SK-N-SH (cell line): ENCODE results near the gene DNPEP. TPM values are rescaled to one million over a fixed set of nuclear protein-coding genes. Genes with fewer than 3 reads are reported as not detected.

Experiments
- CTCF ChIA-PET: fragments of 300-600, 350-600 bp; formaldehyde crosslinking; extraction: SDS; loops from one replicate; lab custom pipeline; 2021; lab: Yijun Ruan, JAX
- POLR2A ChIA-PET: fragments of 350-600 bp; sonication (Branson Sonifier 250); formaldehyde crosslinking; extraction: SDS; loops from one replicate; lab custom pipeline; 2020; ENCODE audit warnings: antibody characterized with exemption, inconsistent platforms; lab: Yijun Ruan, JAX
- DNase-seq: peaks from one replicate; pipeline ENCODE4 v3.0.0; 2012
- H2AFZ ChIP-seq: fragments of 200-600 bp; sonication (generic); 2 replicates; pipeline ENCODE4 v1.8.1; 2016; ENCODE audit warnings: antibody characterized with exemption, mild to moderate bottlenecking, low read depth
- H3F3A ChIP-seq: fragments of 200-600 bp; sonication (generic); replicated peaks from 2 replicates; pipeline ENCODE3; 2016; ENCODE audit warnings: antibody characterized with exemption, mild to moderate bottlenecking; ENCODE audit not compliant: insufficient read depth
- H3K27ac ChIP-seq, 2 experiments: fragments of 200-500 bp in 1 of 2; fragments of 200-600 bp in 1 of 2; sonication (Bioruptor generic) in 1 of 2; sonication (generic), shearing (Covaris generic) in 1 of 2; 2 replicates each; pipeline versions ENCODE4 v1.5.1 to v1.6.1; 2014 to 2016; ENCODE audit warnings: low read depth in 2 of 2, inconsistent platforms in 1 of 2, low read length in 1 of 2, mild to moderate bottlenecking in 1 of 2, mixed read lengths in 1 of 2
- H3K27me3 ChIP-seq: fragments of 200-600 bp; sonication (generic), shearing (Covaris generic); 2 replicates; pipeline ENCODE4 v1.6.1; 2016; ENCODE audit warnings: mixed run types; ENCODE audit not compliant: insufficient read depth
- H3K36me3 ChIP-seq, 2 experiments: fragments of 200-500 bp in 1 of 2; fragments of 200-600 bp in 1 of 2; sonication (Bioruptor generic) in 1 of 2; sonication (generic) in 1 of 2; replicated peaks in 1 of 2; 2 replicates each; pipeline versions ENCODE3 to v1.5.1; 2014 to 2016; ENCODE audit warnings: low read length in 1 of 2, mild to moderate bottlenecking in 1 of 2; ENCODE audit not compliant: insufficient read depth in 2 of 2, control insufficient read depth in 1 of 2
- H3K4me1 ChIP-seq, 2 experiments: fragments of 200-500 bp in 1 of 2; fragments of 200-600 bp in 1 of 2; sonication (Bioruptor generic) in 1 of 2; sonication (generic), shearing (Covaris generic) in 1 of 2; 2 replicates each; pipeline versions ENCODE4 v1.5.1 to v1.6.1; 2014 to 2016; ENCODE audit warnings: low read depth in 1 of 2, low read length in 1 of 2, mixed run types in 1 of 2; ENCODE audit not compliant: insufficient read depth in 2 of 2, control insufficient read depth in 1 of 2
- H3K4me2 ChIP-seq: fragments of 200-600 bp; sonication (generic), shearing (Covaris generic); 2 replicates; pipeline ENCODE4 v1.6.1; 2017; ENCODE audit warnings: mixed run types
- H3K4me3 ChIP-seq, 2 experiments: fragments of 200-500 bp in 1 of 2; fragments of 200-600 bp in 1 of 2; sonication (Bioruptor generic) in 1 of 2; sonication (generic), shearing (Covaris generic) in 1 of 2; 2 replicates each; pipeline versions ENCODE4 v1.5.1 to v1.8.1; 2014 to 2016; ENCODE audit warnings: low read depth in 2 of 2, inconsistent platforms in 1 of 2, low read length in 1 of 2, mild to moderate bottlenecking in 1 of 2, mixed read lengths in 1 of 2, moderate library complexity in 1 of 2
- H3K79me2 ChIP-seq: fragments of 200-600 bp; sonication (generic); 2 replicates; pipeline ENCODE4 v1.8.1; 2017; ENCODE audit warnings: mild to moderate bottlenecking; ENCODE audit not compliant: insufficient read depth
- H3K9ac ChIP-seq: fragments of 200-600 bp; sonication (generic); 2 replicates; pipeline ENCODE4 v1.6.1; 2017; ENCODE audit warnings: mixed run types
- H3K9me2 ChIP-seq: fragments of 200-600 bp; sonication (generic); 2 replicates; pipeline ENCODE4 v1.6.1; 2017; ENCODE audit warnings: mixed run types
- H3K9me3 ChIP-seq: fragments of 200-600 bp; sonication (generic); 2 replicates; pipeline ENCODE4 v1.6.1; 2017; ENCODE audit warnings: mixed run types, mild to moderate bottlenecking, moderate library complexity
- H4K20me1 ChIP-seq: fragments of 200-600 bp; sonication (generic); 2 replicates; pipeline ENCODE4 v1.6.1; 2017; ENCODE audit warnings: mild to moderate bottlenecking, mixed run types; ENCODE audit not compliant: insufficient read depth
- EZH2phosphoT487 ChIP-seq: fragments of 200-600 bp; sonication (generic); IDR thresholded peaks from 2 replicates; pipeline ENCODE4 v1.6.1; 2017; ENCODE audit warnings: low read depth, mixed run types, mild to moderate bottlenecking, antibody characterized with exemption, moderate library complexity, borderline replicate concordance
- GABPA ChIP-seq: IDR thresholded peaks from 2 replicates; pipeline ENCODE4 v1.4.0; 2012; ENCODE audit warnings: low read depth, mild to moderate bottlenecking
- GATA2 ChIP-seq: sonication (generic); formaldehyde crosslinking; IDR thresholded peaks from 2 replicates; pipeline ENCODE4 v1.5.0; 2020; ENCODE audit warnings: mild to moderate bottlenecking, missing genetic modification reagents
- JUND ChIP-seq: IDR thresholded peaks from 2 replicates; pipeline ENCODE4 v1.4.0; 2012
- NFIC ChIP-seq: IDR thresholded peaks from 2 replicates; pipeline ENCODE4 v1.4.0; 2012; ENCODE audit warnings: borderline replicate concordance
- RAD21 ChIP-seq: IDR thresholded peaks from 2 replicates; pipeline ENCODE4 v1.6.1; 2012; ENCODE audit warnings: mild to moderate bottlenecking, low read length
- RCOR1 ChIP-seq: fragments of 150-350 bp; IDR thresholded peaks from 2 replicates; pipeline ENCODE4 v1.6.1; 2017; ENCODE audit warnings: antibody characterized with exemption, low read length
- TEAD4 ChIP-seq: IDR thresholded peaks from 2 replicates; pipeline ENCODE4 v1.4.0; 2012; ENCODE audit warnings: mild to moderate bottlenecking, borderline replicate concordance; ENCODE audit not compliant: insufficient read depth
- WGBS: methylation state at CpG from one replicate; pipeline ENCODE4 v1.1.6; 2017; ENCODE audit warnings: low lambda C conversion rate; 5-methylcytosine and 5-hydroxymethylcytosine counted together
- polyA plus RNA-seq, 3 experiments: library from polyadenylated mRNA; depleted of rRNA; stranded (reverse); fragments of >200 nt; gene quantifications; 2 replicates each; pipeline ENCODE4 v1.2.3, GENCODE V29; 2012
- TF ChIP-seq, protein P1 (sequence below): fragments of 200-600 bp; sonication (generic); IDR thresholded peaks from 2 replicates; pipeline ENCODE4 v1.6.1; 2017; ENCODE audit warnings: antibody characterized with exemption, mild to moderate bottlenecking, moderate library complexity

Gene DNPEP
- polyA plus RNA-seq, 1 of the 3 experiments (the other 2 are of a cell fraction) = 80.7 TPM

DNA sequence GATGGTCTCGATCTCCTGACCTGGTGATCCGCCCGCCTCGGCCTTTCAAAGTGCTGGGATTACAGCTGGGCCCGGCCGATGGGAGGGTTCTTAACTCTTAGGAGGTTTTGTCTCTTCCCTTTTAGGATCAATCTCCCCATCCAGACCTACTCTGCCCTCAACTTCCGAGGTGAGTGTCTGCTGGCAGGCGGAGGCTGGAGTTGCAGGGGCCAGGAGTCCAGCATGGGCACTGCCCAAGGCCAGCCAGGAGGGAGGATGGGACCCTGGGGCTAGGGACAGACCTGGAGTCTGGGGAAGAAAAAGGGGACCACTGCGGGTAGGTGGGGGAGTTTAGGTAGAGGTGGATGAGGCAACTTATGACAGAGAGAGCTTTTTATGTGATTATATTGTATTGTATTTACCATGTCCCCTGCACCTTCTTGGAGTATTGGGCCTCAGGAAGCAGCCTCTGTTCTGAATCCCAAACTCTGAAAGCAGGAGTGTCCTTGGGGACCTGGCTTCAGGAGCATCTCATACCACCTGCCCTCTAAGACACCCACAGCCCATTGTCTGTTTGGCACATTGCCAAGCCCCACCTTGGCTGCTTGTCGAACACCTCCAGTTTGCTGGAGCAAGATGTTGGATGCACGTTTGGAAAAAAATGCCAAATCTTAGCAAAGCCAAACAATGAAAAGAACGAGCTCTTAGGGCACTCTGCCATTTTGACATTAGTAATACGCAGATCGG lies 36.1 kb upstream of the DNPEP start:
- Histone ChIP-seq H3K27me3 (no peaks in the 10 kb centered on the region), H3K9me2 (no peaks in the 10 kb centered on the region), H3K4me3 (no peak overlapping the region), H4K20me1 (no peaks in the 10 kb centered on the region), H3K9ac (no peak overlapping the region), H3K27ac (peak overlapping the region in 1 of 2 experiments; percentile 16; a peak in 2 of 4 replicates), H3K36me3 (no peaks in the 10 kb centered on the region), H3K79me2 (no peaks in the 10 kb centered on the region), H3K9me3 (no peaks in the 10 kb centered on the region), H3K4me2 (no peak overlapping the region), H2AFZ (no peak overlapping the region), H3F3A (no peaks in the 10 kb centered on the region), H3K4me1 (no peaks in the 10 kb centered on the region)
- 87% methylated on average over 14 of the region's 14 CpGs for WGBS
- peak; percentile 58 for TF ChIP-seq NFIC
- TF ChIP-seq, protein P1, sequence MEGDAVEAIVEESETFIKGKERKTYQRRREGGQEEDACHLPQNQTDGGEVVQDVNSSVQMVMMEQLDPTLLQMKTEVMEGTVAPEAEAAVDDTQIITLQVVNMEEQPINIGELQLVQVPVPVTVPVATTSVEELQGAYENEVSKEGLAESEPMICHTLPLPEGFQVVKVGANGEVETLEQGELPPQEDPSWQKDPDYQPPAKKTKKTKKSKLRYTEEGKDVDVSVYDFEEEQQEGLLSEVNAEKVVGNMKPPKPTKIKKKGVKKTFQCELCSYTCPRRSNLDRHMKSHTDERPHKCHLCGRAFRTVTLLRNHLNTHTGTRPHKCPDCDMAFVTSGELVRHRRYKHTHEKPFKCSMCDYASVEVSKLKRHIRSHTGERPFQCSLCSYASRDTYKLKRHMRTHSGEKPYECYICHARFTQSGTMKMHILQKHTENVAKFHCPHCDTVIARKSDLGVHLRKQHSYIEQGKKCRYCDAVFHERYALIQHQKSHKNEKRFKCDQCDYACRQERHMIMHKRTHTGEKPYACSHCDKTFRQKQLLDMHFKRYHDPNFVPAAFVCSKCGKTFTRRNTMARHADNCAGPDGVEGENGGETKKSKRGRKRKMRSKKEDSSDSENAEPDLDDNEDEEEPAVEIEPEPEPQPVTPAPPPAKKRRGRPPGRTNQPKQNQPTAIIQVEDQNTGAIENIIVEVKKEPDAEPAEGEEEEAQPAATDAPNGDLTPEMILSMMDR = no peak
- TF ChIP-seq TEAD4 = no peak
- TF ChIP-seq RAD21 = no peak
- no peak for DNase-seq
- ChIA-PET POLR2A (interaction anchor here (0.6 kb wide), 1 partner anchor 37 kb away, joined by 4 read pairs; no protein-coding TSS in a partner anchor), CTCF (interaction anchor here (0.9 to 1.4 kb wide), 5 partner anchors 22 to 118 kb away, joined by 3 to 7 read pairs (median 5); no protein-coding TSS in a partner anchor)

DNA sequence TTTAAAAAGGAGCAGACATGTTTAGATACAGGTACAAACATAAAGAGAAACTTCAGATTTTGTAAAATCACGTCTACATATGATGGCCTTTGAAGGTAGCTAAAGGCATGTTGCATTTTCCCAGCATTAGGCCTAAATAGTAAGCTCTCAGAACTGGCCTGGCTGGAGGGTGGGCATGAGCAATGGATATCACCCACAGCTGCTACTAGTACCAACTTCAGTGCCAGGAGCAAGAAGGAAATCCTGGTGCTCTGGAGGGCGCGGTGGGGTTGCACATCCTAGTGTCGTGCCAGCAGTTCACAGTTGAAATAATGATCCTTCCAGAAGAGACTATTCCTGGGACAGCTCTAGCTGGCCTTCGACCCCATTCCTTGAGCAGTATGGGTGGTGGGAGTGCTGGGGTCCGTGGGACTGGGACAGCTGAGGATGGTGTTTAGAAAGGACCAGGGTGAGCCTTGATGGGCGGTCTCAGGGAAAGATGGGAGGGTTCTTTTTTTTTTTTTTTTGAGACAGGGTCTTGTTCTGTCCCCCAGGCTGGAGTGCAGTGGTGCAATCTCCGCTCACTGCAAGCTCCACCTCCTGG lies 35.3 kb upstream of the DNPEP start:
- ChIA-PET POLR2A (interaction anchor here (0.6 kb wide), 1 partner anchor 38 kb away, joined by 4 read pairs; no protein-coding TSS in a partner anchor), CTCF (interaction anchor here (0.9 to 1.5 kb wide), 3 partner anchors 19 to 119 kb away, joined by 3 to 5 read pairs (median 3); no protein-coding TSS in a partner anchor)
- H3K4me2 ChIP-seq = no peak overlapping the region
- H3K36me3 ChIP-seq = no peaks in the 10 kb centered on the region
- no peaks in the 10 kb centered on the region; a peak in 1 of 4 replicates for H3K4me1 ChIP-seq
- H3K27me3 ChIP-seq = no peaks in the 10 kb centered on the region
- no peaks in the 10 kb centered on the region for H3F3A ChIP-seq
- no peak overlapping the region for H2AFZ ChIP-seq
- H4K20me1 ChIP-seq = no peaks in the 10 kb centered on the region
- H3K27ac ChIP-seq = no peak overlapping the region
- TF ChIP-seq RCOR1 (no peak), JUND (no peak), GABPA (no peak), GATA2 (no peak), EZH2phosphoT487 (no peak)
- no peaks in the 10 kb centered on the region for H3K79me2 ChIP-seq
- no peaks in the 10 kb centered on the region for H3K9me2 ChIP-seq
- H3K9ac ChIP-seq = no peak overlapping the region
- no peak overlapping the region for H3K4me3 ChIP-seq
- no peaks in the 10 kb centered on the region for H3K9me3 ChIP-seq
- DNase-seq = no peak
- WGBS = 90% methylated on average over 8 of the region's 8 CpGs
